Suppressor macrophage treated with lipopolysaccharide for 4 hours (primary cell): ENCODE data around the gene TMEM132D.
"Not testable (repeated sequence)": the region's sequence is repeated elsewhere in the genome, so short reads cannot be mapped to it uniquely, and the experiment has no call there.

Experiments
- DNase-seq: peaks from one replicate; pipeline ENCODE4 v3.0.0-alpha.2; 2020

TMEM132D gene

DNA sequence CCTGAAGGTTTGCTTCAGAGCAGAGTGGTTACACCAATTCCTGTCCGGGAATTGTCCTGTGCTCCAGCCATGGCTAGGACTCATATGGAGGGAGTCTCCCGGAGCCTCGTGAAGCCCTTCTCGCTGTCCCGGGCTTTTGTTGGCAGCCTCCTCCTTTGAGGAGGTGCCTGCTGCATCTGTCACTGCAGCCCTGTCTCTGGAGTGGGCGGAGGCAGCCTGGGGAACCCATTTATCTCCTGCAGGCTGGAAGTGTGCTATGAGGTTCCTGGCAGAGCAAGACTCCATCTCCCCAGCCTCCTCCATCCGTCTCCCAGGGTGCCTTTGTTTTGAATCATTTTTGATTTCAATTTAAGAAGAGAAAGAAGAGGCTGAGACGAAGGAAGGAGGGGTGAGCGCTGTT, 695.3 kb downstream of the TMEM132D start:
- no peak for DNase-seq

- no peak for DNase-seq
Measured at GRCh38 chr12:129207084-129207483, 696.7 kb downstream of the TMEM132D start.

GRCh38 chr12:129203456-129203855, 700.4 kb downstream of the TMEM132D start:
- no peak for DNase-seq

DNA sequence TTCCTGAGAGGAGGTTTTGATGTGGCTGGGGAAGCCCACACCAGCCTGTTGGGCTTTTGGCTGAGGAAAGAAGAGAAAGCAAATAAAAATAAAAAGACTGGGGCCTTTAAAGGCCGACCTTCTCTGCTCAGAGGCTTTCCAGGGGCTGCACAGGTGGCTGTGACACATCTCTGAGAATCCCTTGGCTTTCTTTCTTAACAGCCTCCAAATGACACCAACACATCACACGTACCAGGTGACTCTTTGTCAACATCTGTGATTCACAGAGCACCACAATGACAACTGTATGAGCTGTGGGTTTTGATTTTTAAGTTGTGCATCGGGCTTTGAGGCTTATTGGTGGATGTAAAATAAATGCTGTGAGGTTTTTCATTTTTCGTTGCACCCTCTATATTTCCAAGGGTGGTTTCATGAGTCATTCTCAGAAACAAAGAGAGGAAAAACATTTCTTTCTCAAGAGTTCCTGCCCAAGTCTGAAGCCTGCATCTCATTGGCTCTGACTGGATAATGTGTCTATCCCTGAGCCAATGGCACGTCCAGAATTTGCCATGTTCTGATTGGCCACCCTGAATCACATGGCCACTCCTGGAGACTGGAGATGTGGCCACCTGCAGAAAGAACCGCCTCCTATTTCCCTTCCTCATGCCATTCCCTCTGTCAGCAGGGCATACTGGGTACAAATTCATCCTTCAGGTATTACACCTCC, 701.6 kb downstream of the TMEM132D start:
- DNase-seq, result no peak

GRCh38 chr12:129201029-129201428, 702.8 kb downstream of the TMEM132D start:
- no peak for DNase-seq

GRCh38 chr12:129200576-129200975, 703.2 kb downstream of the TMEM132D start:
- no peak for DNase-seq

DNA sequence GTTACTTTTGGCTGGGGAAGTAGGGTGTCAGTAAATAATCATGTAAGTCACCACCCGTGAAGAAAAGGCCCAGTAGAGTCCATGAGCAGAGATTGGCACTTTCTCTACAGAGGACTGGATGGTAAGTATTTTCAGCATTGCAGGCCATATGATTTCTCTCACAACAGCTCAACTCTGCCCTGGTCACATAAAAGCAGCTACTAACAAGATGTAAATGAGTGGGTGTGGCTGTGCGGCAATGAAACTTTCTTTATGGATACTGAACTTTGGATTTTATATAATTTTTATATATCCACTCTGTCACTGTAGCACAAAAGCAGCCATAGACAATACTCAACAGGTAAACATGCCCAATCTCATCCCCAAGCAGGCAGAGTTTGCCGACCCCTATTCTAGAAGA, 706.9 kb downstream of the TMEM132D start:
- DNase-seq, result no peak

GRCh38 chr12:129195081-129195480, 708.7 kb downstream of the TMEM132D start:
- DNase-seq, result no peak

DNA sequence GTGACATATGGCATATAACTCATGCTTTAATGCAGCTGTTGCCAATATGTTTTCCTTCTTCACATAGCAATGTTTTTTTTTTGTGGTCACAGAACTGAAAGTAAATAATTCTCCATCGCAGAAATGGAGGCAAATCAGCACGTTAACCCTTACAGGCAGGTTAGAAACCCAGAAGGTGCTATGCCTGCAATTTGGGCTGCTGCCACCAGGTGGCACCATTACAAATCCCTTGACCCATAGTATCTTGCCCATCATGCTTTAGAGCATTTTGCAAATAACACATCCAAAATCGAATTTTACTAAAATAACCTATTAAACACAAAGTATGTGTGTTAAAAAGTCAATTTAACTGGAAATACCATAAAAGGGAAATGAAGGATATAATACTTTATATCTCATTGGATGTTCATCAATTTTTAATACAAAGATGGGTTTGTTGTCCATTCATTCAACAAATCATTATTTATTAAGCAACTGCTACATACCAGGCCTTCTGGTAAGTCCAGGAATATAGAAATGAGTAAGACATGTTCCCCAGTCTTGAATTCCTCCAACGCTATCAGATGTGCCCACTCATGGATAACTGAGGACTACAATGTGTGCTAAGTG, 710.5 kb downstream of the TMEM132D start:
- peak; percentile 41 for DNase-seq

- no peak for DNase-seq
Measured at GRCh38 chr12:129190827-129191226, 713.0 kb downstream of the TMEM132D start.

DNA sequence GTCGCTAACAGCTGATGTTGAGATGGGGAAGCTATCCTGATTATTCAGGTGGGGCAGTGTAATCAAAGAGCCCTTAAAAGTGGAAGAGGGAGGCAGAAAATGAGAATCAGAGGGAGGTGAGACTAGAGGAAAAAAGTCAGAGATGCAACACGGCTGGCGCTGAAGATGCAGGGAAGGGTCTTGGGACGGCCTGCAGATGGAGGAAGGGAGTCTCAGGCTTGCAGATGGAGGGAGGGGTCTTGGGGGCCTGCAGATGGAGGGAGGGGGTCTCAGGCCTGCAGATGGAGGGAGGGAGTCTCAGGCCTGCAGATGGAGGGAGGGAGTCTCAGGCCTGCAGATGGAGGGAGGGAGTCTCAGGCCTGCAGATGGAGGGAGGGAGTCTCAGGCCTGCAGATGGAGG, 713.9 kb downstream of the TMEM132D start:
- not testable (repeated sequence) for DNase-seq

DNA sequence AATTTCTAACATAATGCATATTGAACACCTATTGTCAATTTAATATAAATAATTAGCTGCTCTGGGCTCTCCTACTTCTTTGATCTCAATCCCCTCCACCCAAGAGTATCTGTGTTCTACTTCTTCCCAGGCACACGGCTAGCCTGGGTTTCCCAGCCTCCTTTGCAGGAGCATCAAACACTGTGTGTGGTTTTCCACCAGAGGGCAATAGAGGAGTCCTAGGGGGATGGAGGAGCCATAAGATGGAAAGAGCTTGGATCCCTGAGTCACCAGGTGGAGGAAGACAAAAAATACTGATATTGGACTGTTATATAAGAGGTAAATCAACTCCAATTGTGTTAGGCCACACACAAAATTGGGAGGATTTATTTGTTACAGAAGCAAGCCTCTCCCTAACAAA, 716.9 kb downstream of the TMEM132D start:
- peak; percentile 1 for DNase-seq

GRCh38 chr12:129185855-129186254, 718.0 kb downstream of the TMEM132D start:
- DNase-seq, result no peak

GRCh38 chr12:129184127-129184928, 719.5 kb downstream of the TMEM132D start:
- no peak for DNase-seq

DNA sequence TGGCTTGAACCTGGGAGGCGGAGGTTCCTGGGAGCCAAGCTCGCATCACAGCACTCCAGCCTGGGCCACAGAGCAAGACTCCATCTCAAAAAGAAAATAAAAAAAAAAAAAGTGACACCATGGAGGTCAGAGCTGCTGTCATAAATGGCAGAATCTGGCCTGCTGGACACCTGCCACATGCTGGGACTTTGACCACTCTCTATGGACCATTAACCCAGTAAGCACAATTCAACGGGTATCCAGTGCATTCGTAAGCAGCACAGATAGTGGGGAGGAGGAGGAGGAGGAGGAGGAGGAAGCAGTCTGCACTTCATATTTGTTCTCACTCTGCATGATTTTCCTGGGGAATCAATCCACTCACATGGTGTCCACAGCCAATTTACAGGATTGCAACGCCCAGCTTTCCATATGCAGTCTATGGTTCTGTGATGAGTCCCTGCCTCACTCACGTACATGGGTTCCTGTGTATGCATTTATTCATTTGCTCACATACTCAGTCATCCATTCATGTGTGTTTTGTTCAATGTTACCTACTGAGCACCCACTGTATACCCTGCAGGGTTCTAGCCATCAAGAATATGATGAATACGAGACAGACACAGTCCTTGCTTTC, 723.8 kb downstream of the TMEM132D start:
- DNase-seq, result no peak

DNA sequence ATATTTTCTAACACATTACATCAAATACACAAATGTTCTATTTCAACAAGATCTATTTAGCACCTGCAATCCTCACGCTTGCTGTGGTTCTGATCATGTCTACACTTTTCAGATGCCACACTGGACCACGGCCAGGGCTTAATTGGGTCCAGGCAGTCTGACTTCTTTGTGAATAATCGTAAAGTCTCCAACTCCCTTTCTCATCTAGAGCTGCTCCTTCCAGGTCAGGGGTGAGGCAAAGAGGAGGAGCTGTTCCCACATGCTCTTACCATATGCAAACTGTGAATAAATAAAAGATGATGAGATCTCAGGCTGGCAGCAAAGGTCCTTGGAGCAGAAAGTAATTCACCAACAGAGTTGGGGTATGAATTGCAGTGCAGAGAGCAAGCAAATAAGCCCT, 733.9 kb downstream of the TMEM132D start:
- no peak for DNase-seq

- no peak for DNase-seq
Measured at GRCh38 chr12:129163861-129164260, 740.0 kb downstream of the TMEM132D start.

- DNase-seq, result no peak
Measured at GRCh38 chr12:129163461-129163860, 740.4 kb downstream of the TMEM132D start.

DNA sequence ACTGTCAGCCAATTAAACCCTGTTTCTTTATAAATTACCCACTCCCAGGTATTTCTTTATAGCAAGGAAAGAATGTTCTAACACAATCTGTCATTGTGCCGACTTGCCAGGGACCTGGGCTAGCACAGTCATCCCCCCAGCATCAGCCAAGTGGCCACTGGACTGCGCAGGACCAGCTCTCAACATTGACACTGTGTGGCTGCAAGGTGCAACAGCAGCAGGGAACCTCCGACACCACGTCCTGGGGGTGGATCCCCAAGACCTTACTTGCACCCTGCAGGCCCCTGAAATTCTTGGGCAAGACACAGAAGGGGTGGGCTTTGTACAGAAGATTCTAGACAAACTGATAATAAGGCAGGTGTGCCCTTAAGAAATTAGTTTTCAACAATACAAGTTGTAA, 741.0 kb downstream of the TMEM132D start:
- DNase-seq, result no peak

DNA sequence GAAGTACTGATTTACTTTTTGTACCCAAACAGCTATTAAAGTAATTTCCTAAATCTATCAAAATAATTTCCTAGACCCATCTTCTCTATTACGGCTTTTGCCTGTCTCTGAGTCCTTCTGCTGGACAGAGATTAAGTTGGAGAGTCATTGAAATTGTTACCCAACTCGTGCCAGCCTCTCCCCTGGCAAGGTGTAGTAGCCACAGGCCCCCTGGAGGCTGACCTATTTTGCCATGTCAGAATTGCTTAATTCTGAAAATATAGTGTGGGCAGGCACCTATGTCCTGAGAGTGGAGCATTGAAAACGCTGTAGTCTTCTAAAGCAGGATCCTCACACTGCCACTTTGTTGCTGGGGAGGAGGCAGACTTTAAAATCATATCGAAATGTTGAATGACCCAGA, 742.3 kb downstream of the TMEM132D start:
- DNase-seq, result no peak

DNA sequence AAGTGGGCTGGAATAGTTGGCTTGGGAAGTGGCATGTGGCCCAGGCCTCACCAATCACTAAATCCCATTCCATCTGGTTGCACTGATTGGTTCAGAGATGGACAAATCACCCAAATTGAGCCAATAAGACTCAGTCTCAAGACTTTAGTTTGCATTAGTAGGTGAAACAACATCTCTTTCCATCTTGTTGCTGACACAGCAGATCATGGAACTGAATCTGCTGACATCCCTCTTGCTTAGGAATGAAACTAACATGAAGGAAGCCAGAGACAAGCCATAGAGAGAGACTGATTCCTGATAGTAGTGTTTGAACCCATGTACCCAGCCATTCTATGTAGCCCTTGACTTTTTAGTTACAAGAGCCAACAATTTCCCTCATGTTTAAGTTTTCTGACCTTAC, 743.5 kb downstream of the TMEM132D start:
- no peak for DNase-seq

DNA sequence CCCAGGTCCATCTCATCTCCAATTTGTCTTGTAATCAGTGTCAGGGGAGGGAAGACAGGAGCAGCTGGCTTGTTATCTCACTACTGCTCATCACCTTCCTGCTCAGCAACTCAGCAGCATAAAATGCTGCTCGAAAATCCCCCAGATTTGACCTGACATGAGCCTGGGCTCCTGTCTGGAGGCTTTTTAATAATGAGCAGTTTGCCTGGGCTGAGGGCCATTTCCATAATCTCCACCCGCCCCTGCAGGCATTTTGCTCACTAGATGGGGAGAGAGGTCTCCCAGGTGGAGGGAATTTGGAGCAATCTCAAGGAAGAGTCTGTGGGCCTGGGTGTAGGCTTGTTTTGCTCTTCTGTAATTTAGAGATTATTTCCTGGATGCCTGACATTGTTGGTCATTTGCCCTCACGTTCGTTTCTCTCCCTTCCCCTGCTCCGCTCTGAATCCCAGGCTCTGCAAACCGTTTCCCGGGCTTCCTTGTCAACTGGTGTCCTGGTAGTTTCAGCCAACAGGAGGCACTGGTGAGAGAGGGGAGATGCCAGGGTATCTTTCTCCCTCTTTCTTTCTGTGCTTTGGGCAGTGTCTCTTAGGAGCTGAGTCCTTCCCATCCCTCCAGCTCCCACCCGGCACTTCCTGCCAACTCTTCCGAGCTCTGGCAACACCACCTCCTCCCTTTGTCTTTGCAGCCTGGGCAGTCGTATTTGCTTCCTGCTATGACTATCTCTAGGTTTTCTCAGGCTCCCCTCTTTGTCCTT, 751.3 kb downstream of the TMEM132D start:
- no peak for DNase-seq

- DNase-seq, result no peak
Measured at GRCh38 chr12:129150721-129151120, 753.1 kb downstream of the TMEM132D start.
